Measurements from ENCODE around the gene AOC3.

Gene AOC3

DNA sequence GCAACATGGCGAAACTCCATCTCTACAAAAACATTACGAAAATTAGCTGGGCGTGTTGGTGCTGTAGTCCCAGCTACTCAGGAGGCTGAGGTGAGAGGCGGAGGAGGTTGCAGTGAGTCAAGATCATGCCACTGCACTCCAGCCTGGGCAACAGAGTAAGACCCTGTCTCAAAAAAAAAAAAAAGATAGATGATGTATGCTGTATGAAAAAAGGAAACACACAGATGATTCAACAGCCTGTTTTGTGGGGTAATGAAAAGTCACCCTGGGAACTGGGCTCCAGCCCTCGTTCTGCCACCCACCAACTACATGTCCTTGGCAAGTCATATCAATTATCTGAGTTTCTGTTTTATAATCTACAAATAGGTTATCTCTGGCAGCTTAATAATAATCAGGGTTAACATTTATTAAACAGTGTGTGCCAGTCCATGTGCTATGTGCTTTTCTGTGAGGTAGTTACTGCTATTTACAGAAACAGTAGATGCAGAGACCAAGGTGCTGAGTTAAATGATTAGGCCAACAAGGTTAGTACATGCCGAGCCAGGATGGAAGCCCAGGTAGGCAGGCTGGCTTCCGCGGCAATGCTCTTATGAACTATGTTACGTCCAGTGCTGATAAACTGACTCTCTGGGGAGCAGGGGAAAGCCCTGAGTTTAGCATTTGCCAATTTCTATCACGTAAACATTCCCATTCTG lies 50.7 kb downstream of the AOC3 start:
- TF ChIP-seq POLR2AphosphoS5 (IDR thresholded peaks at IDR 0.05; ENCODE audit: low read depth, low read length) (no peak), FOXP2 (optimal IDR thresholded peaks at IDR 0.05; ENCODE audit: borderline replicate concordance, extremely low read depth, extremely low read length, insufficient read depth) (no peak), SIN3A (IDR thresholded peaks at IDR 0.05; ENCODE audit: borderline replicate concordance, insufficient read depth, low read length) (no peak), TAF1 (IDR thresholded peaks at IDR 0.05; ENCODE audit: borderline replicate concordance, insufficient read depth, low read length) (no peak)
- TF ChIP-seq, protein P1, sequence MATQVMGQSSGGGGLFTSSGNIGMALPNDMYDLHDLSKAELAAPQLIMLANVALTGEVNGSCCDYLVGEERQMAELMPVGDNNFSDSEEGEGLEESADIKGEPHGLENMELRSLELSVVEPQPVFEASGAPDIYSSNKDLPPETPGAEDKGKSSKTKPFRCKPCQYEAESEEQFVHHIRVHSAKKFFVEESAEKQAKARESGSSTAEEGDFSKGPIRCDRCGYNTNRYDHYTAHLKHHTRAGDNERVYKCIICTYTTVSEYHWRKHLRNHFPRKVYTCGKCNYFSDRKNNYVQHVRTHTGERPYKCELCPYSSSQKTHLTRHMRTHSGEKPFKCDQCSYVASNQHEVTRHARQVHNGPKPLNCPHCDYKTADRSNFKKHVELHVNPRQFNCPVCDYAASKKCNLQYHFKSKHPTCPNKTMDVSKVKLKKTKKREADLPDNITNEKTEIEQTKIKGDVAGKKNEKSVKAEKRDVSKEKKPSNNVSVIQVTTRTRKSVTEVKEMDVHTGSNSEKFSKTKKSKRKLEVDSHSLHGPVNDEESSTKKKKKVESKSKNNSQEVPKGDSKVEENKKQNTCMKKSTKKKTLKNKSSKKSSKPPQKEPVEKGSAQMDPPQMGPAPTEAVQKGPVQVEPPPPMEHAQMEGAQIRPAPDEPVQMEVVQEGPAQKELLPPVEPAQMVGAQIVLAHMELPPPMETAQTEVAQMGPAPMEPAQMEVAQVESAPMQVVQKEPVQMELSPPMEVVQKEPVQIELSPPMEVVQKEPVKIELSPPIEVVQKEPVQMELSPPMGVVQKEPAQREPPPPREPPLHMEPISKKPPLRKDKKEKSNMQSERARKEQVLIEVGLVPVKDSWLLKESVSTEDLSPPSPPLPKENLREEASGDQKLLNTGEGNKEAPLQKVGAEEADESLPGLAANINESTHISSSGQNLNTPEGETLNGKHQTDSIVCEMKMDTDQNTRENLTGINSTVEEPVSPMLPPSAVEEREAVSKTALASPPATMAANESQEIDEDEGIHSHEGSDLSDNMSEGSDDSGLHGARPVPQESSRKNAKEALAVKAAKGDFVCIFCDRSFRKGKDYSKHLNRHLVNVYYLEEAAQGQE (IDR thresholded peaks at IDR 0.05; ENCODE audit: insufficient read depth in 1 of 2, low read depth in 2 of 2, low read length in 2 of 2), result no peak

DNA sequence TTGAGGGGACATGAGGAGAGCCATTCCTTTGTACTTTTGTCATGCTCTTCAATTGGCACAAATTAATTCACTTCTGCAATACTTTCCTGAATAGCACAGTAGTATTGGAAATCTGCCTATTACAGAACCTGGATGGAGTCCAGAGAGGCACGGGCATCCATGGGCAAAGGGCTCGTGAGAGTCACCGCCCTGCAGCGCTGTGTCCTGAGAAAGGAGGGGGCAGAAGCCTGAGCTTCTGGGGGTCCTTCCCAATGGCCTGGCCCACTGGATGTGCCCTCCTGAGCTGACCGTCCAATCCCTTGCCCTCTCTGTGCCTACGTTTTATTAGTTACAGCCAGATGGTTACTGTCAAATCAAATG lies 53.1 kb downstream of the AOC3 start:
- TF ChIP-seq POLR2AphosphoS5 (IDR thresholded peaks at IDR 0.05; ENCODE audit: low read depth, low read length) (no peak), SIN3A (IDR thresholded peaks at IDR 0.05; ENCODE audit: borderline replicate concordance, insufficient read depth, low read length) (no peak), FOXP2 (optimal IDR thresholded peaks at IDR 0.05; ENCODE audit: borderline replicate concordance, extremely low read depth, extremely low read length, insufficient read depth) (no peak), TAF1 (IDR thresholded peaks at IDR 0.05; ENCODE audit: borderline replicate concordance, insufficient read depth, low read length) (no peak)
- TF ChIP-seq, protein P1 (IDR thresholded peaks at IDR 0.05; ENCODE audit: insufficient read depth in 1 of 2, low read depth in 2 of 2, low read length in 2 of 2), result no peak

DNA sequence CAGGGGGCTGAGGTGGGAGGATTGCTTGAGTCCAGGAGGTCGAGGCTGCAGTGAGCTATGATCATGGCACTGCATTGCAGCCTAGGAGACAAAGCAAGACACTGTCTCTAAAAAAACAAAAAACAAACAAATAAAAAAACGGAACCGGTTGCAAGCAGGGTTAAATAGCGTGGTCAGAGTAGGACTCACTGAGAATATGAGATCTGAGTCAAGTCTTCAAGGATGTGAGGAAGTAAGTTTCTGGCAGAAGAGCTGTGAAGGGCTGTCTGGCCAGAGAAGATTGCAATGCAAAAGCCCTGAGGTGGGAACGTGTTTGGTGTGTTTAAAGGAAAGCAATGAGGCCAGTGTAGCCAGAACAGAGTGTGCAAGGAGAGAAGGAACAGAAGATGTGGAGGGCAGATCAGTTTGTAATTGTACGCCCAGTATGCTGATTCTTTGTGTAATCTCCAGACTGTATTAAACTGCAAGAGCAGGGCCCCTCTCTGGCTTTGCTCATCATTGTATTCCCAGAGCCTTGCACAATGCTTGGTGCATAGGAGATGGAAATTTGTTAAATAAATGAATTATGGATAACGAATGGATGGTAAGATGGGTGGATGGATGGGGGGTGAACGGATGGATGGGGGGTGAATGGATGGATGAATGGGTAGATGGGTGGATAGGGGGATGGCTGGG lies 55.9 kb downstream of the AOC3 start:
- TF ChIP-seq POLR2AphosphoS5 (IDR thresholded peaks at IDR 0.05; ENCODE audit: low read depth, low read length) (no peak), TAF1 (IDR thresholded peaks at IDR 0.05; ENCODE audit: borderline replicate concordance, insufficient read depth, low read length) (no peak), SIN3A (IDR thresholded peaks at IDR 0.05; ENCODE audit: borderline replicate concordance, insufficient read depth, low read length) (no peak), FOXP2 (optimal IDR thresholded peaks at IDR 0.05; ENCODE audit: borderline replicate concordance, extremely low read depth, extremely low read length, insufficient read depth) (no peak)
- TF ChIP-seq, protein P1 (IDR thresholded peaks at IDR 0.05; ENCODE audit: insufficient read depth in 1 of 2, low read depth in 2 of 2, low read length in 2 of 2), result no peak
